ENCODE results near the gene ZNF579.

DNA sequence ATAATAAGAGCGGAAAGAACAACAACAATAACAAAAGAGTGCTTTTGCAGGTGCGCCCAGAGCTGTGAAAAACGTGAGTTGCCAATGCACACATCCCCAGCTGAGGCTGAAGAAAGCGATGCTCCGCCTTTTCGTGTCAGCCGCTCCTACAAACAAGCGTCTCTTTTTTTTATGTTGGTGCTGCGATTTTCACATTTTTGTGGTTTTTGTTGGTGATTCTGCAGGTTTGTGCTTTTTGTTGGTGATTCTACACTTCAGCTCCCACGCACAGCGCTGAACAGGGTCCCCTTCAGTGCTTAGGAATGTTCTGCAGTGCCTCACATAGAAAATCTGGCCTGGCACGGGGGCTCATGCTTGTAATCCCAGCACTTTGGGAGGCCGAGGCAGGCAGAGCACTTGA lies 28.0 kb downstream of the ZNF579 start:
- TF ChIP-seq, protein P1, sequence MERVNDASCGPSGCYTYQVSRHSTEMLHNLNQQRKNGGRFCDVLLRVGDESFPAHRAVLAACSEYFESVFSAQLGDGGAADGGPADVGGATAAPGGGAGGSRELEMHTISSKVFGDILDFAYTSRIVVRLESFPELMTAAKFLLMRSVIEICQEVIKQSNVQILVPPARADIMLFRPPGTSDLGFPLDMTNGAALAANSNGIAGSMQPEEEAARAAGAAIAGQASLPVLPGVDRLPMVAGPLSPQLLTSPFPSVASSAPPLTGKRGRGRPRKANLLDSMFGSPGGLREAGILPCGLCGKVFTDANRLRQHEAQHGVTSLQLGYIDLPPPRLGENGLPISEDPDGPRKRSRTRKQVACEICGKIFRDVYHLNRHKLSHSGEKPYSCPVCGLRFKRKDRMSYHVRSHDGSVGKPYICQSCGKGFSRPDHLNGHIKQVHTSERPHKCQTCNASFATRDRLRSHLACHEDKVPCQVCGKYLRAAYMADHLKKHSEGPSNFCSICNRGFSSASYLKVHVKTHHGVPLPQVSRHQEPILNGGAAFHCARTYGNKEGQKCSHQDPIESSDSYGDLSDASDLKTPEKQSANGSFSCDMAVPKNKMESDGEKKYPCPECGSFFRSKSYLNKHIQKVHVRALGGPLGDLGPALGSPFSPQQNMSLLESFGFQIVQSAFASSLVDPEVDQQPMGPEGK (CRISPR knock-in tag; IDR thresholded peaks at IDR 0.05; ENCODE audit: borderline replicate concordance): no peak
- TF ChIP-seq ZFP30 (CRISPR knock-in tag; IDR thresholded peaks at IDR 0.05) (no peak), ZC3H10 (CRISPR knock-in tag; IDR thresholded peaks at IDR 0.05) (no peak), TCF4 (CRISPR knock-in tag; IDR thresholded peaks at IDR 0.05; ENCODE audit: borderline replicate concordance) (no peak), ZNF8 (CRISPR knock-in tag; IDR thresholded peaks at IDR 0.05) (no peak), ARNTL (CRISPR knock-in tag; IDR thresholded peaks at IDR 0.05; ENCODE audit: borderline replicate concordance, low read depth) (no peak), RARB (CRISPR knock-in tag; IDR thresholded peaks at IDR 0.05) (no peak), ZFP3 (CRISPR knock-in tag; IDR thresholded peaks at IDR 0.05) (no peak), CSDC2 (CRISPR knock-in tag; IDR thresholded peaks at IDR 0.05) (no peak), TOX (CRISPR knock-in tag; IDR thresholded peaks at IDR 0.05; ENCODE audit: borderline replicate concordance) (no peak)
- TF ChIP-seq, protein P2, sequence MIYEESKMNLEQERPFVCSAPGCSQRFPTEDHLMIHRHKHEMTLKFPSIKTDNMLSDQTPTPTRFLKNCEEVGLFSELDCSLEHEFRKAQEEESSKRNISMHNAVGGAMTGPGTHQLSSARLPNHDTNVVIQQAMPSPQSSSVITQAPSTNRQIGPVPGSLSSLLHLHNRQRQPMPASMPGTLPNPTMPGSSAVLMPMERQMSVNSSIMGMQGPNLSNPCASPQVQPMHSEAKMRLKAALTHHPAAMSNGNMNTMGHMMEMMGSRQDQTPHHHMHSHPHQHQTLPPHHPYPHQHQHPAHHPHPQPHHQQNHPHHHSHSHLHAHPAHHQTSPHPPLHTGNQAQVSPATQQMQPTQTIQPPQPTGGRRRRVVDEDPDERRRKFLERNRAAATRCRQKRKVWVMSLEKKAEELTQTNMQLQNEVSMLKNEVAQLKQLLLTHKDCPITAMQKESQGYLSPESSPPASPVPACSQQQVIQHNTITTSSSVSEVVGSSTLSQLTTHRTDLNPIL (CRISPR knock-in tag; IDR thresholded peaks at IDR 0.05; ENCODE audit: low read depth): no peak
- TF ChIP-seq, protein P3, sequence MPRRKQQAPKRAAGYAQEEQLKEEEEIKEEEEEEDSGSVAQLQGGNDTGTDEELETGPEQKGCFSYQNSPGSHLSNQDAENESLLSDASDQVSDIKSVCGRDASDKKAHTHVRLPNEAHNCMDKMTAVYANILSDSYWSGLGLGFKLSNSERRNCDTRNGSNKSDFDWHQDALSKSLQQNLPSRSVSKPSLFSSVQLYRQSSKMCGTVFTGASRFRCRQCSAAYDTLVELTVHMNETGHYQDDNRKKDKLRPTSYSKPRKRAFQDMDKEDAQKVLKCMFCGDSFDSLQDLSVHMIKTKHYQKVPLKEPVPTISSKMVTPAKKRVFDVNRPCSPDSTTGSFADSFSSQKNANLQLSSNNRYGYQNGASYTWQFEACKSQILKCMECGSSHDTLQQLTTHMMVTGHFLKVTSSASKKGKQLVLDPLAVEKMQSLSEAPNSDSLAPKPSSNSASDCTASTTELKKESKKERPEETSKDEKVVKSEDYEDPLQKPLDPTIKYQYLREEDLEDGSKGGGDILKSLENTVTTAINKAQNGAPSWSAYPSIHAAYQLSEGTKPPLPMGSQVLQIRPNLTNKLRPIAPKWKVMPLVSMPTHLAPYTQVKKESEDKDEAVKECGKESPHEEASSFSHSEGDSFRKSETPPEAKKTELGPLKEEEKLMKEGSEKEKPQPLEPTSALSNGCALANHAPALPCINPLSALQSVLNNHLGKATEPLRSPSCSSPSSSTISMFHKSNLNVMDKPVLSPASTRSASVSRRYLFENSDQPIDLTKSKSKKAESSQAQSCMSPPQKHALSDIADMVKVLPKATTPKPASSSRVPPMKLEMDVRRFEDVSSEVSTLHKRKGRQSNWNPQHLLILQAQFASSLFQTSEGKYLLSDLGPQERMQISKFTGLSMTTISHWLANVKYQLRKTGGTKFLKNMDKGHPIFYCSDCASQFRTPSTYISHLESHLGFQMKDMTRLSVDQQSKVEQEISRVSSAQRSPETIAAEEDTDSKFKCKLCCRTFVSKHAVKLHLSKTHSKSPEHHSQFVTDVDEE (CRISPR knock-in tag; IDR thresholded peaks at IDR 0.05): no peak

Data from SK-N-SH treated with all-trans-retinoic acid at 6 μM for 48 hours (cell line).